Esophagus muscularis mucosa (tissue), 4 donors: ENCODE data around the gene PSME3. TPM values are rescaled to one million over a fixed set of nuclear protein-coding genes. Genes with fewer than 3 reads are reported as not detected.
"Not testable (repeated sequence)": the region's sequence is repeated elsewhere in the genome, so short reads cannot be mapped to it uniquely, and the experiment has no call there.

Experiments
- DNase-seq: peaks from one replicate; pipeline ENCODE4 v3.0.0-alpha.2; 2017; ENCODE audit errors: extremely low spot score
- H3K27ac ChIP-seq, 4 donors: fragments of 200-600 bp; sonication (generic); replicated peaks in 1 of 4; 1 replicate in 3 of 4; 2 replicates in 1 of 4; pipeline ENCODE4 v1.5.1; 2016 to 2019; ENCODE audit warnings: mild to moderate bottlenecking in 1 of 4
- H3K27me3 ChIP-seq, 4 donors: fragments of 200-600 bp; sonication (generic); one replicate each; pipeline versions ENCODE4 v1.5.1 to v1.6.0; 2016 to 2019
- H3K36me3 ChIP-seq, 4 donors: fragments of 200-600 bp; sonication (generic); one replicate each; pipeline ENCODE4 v1.5.1; 2016 to 2019
- H3K4me1 ChIP-seq, 4 donors: fragments of 200-600 bp; sonication (generic); one replicate each; pipeline ENCODE4 v1.5.1; 2016 to 2019
- H3K4me3 ChIP-seq, 4 donors: fragments of 200-600 bp; sonication (generic); 1 replicate in 2 of 4; 2 replicates in 2 of 4; pipeline ENCODE4 v1.5.1; 2016 to 2019; ENCODE audit warnings: mild to moderate bottlenecking in 4 of 4, moderate library complexity in 1 of 4
- H3K9me3 ChIP-seq, 4 donors: fragments of 200-600 bp; sonication (generic); 1 replicate in 3 of 4; 2 replicates in 1 of 4; pipeline ENCODE4 v1.5.1; 2016 to 2019
- CTCF ChIP-seq, 3 experiments: fragments of 200-600 bp in 2 of 3; fragments of 450-650 bp in 1 of 3; sonication (generic) in 2 of 3; IDR thresholded peaks; one replicate each; pipeline ENCODE4 v1.5.1; 2017 to 2019; ENCODE audit warnings: antibody characterized with exemption in 3 of 3, mild to moderate bottlenecking in 2 of 3, moderate library complexity in 1 of 3
- EP300 ChIP-seq: sonication (generic); formaldehyde crosslinking; IDR thresholded peaks from one replicate; pipeline ENCODE4 v1.6.1; 2017; ENCODE audit warnings: antibody characterized with exemption
- POLR2A ChIP-seq: fragments of 450-650 bp; IDR thresholded peaks from one replicate; pipeline ENCODE4 v1.6.1; 2017; ENCODE audit warnings: antibody characterized with exemption, moderate library complexity, mild to moderate bottlenecking, low read depth
- POLR2AphosphoS5 ChIP-seq, 2 donors: sonication (generic); formaldehyde crosslinking; IDR thresholded peaks; one replicate each; pipeline ENCODE4 v1.6.1; 2017; ENCODE audit warnings: antibody characterized with exemption in 2 of 2
- WGBS: methylation state at CpG from one replicate; pipeline ENCODE4 v1.1.5; 2018; 5-methylcytosine and 5-hydroxymethylcytosine counted together
- intact Hi-C: fragments of 100-400 bp; cut with DNase I; formaldehyde crosslinking; loops from one replicate; pipeline ENCODE4 v1.15.1; 2023
- total RNA-seq, 4 donors: library from RNA; depleted of rRNA; stranded (reverse); fragments of >200 nt; gene quantifications; one replicate each; pipeline versions ENCODE4 v1.1.0 to v1.2.1, GENCODE V29; 2016

Gene PSME3
- total RNA-seq, 4 donors from 2014 or later, result 68.9 to 91.5 (median 77.2) TPM

- Histone ChIP-seq H3K4me3 (no peak overlapping the region), H3K9me3 (no peaks in the 10 kb centered on the region), H3K27me3 (no peaks in the 10 kb centered on the region), H3K36me3 (peaks cover 0 to 4% (median 0%) of the 10 kb centered on the region in 4 donors), H3K27ac (no peak overlapping the region), H3K4me1 (peaks cover 0 to 11% (median 2%) of the 10 kb centered on the region in 4 donors)
- DNase-seq, result no peak
- WGBS, result 94% methylated on average over 8 of the region's 8 CpGs
- TF ChIP-seq POLR2AphosphoS5 (IDR thresholded peaks at IDR 0.05) (no peak), POLR2A (no peak), CTCF (IDR thresholded peaks at IDR 0.05) (no peak), EP300 (no peak)
- intact Hi-C loops, result no loop called here
These were observed 49.0 kb downstream of the PSME3 start for GRCh38 chr17:42882166-42882565.

GRCh38 chr17:42883802-42884558 is 50.8 kb downstream of the PSME3 start:
- no peaks in the 10 kb centered on the region for H3K27me3 ChIP-seq
- 89% methylated on average over 7 of the region's 7 CpGs for WGBS
- H3K4me1 ChIP-seq, result peaks cover 0 to 11% (median 2%) of the 10 kb centered on the region in 4 donors
- no peak for TF ChIP-seq POLR2A
- no peak for TF ChIP-seq EP300
- no peak for TF ChIP-seq CTCF (IDR thresholded peaks at IDR 0.05)
- TF ChIP-seq POLR2AphosphoS5 (IDR thresholded peaks at IDR 0.05), result no peak
- H3K36me3 ChIP-seq, result no peaks in the 10 kb centered on the region
- no peak overlapping the region for H3K27ac ChIP-seq
- H3K4me3 ChIP-seq, result no peak overlapping the region
- intact Hi-C loops, result no loop called here
- DNase-seq, result no peak
- no peaks in the 10 kb centered on the region for H3K9me3 ChIP-seq

- H3K4me3 ChIP-seq, H3K4me1 ChIP-seq, H3K27me3 ChIP-seq, intact Hi-C loops, H3K27ac ChIP-seq, H3K36me3 ChIP-seq, DNase-seq, H3K9me3 ChIP-seq: not testable (repeated sequence)
- 94% methylated on average over 3 of the region's 3 CpGs for WGBS
These were observed 52.6 kb downstream of the PSME3 start for GRCh38 chr17:42885806-42886205.

- intact Hi-C loops, result no loop called here
- no peaks in the 10 kb centered on the region for H3K27me3 ChIP-seq
- TF ChIP-seq CTCF (IDR thresholded peaks at IDR 0.05), result no peak
- TF ChIP-seq EP300, result no peak
- no peak for TF ChIP-seq POLR2AphosphoS5 (IDR thresholded peaks at IDR 0.05)
- TF ChIP-seq POLR2A, result no peak
- no peak for DNase-seq
- no peaks in the 10 kb centered on the region for H3K9me3 ChIP-seq
- H3K4me1 ChIP-seq, result peaks cover 8 to 17% (median 11%) of the 10 kb centered on the region in 4 donors
- 47% methylated on average over 11 of the region's 15 CpGs for WGBS
- H3K4me3 ChIP-seq, result no peak overlapping the region
- no peak overlapping the region for H3K27ac ChIP-seq
- H3K36me3 ChIP-seq, result no peaks in the 10 kb centered on the region
These were observed 53.3 kb downstream of the PSME3 start for GRCh38 chr17:42886283-42887176.

GRCh38 chr17:42889809-42890208 is 56.6 kb downstream of the PSME3 start:
- intact Hi-C loops, result no loop called here
- Histone ChIP-seq H3K36me3 (no peaks in the 10 kb centered on the region), H3K4me3 (no peak overlapping the region), H3K9me3 (no peaks in the 10 kb centered on the region), H3K4me1 (peaks cover 35 to 50% (median 44%) of the 10 kb centered on the region in 4 donors), H3K27me3 (no peaks in the 10 kb centered on the region), H3K27ac (no peak overlapping the region)
- 85% methylated on average over 7 of the region's 7 CpGs for WGBS
- no peak for DNase-seq
- no peak for TF ChIP-seq POLR2AphosphoS5 (IDR thresholded peaks at IDR 0.05)
